Measurements from ENCODE around the gene GTF3C1. TPM values are rescaled to one million over a fixed set of nuclear protein-coding genes. Genes with fewer than 3 reads are reported as not detected.

Gene GTF3C1
- total and polyA plus RNA-seq, 2 of the 8 experiments (the other 6 are each of a cell fraction or from before 2014, with no cell fraction given): 89.3 to 126 TPM

DNA sequence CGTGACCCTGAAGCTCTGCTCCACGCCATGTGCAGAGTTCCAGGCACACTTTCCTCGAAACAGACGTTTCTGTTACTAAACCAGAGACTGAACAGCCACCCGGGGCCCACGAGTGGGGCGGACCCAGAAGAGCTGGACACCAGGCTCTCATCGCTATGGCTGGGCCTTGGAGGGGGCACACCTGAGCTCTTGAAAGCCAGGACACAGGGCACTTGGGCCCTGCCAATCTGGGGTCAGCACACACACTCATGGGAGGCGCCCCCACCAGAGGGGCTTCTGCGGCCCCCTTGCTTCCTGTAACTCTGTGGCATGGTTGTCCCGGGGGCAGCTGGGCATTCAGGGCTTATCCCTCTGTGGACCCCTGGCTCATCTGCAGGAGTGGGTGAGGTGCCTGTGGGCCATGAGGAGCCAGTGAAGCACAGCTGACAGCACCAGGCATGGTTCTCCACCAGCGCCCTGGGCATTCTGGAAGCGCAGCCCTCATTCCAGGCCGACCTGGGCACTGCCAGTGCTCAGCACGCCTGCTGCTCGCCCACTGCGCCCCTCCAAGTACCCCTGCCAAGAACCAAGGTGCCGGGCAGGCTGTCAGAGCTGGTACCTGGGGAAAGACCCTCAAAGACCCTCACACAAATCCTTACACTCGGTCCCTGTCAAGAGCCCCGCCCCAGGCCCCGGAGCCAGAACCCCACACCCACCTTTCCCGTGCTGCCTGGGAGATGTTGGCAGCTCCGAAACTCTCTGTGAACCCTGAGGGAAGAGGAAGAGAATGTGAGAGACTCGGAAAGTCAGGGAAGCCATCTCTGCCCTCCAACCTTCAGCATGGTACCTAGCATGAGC, 86.6 kb downstream of the GTF3C1 start:
- no peak overlapping the region for H2BK5ac ChIP-seq (ENCODE audit: low read depth, low read length)
- H4K5ac ChIP-seq (ENCODE audit: insufficient read length, low read depth, low read length): no peak overlapping the region
- H2BK12ac ChIP-seq (ENCODE audit: low read depth, low read length): no peak overlapping the region
- H3K4me3 ChIP-seq (ENCODE audit: extremely low read depth in 1 of 4, insufficient read depth in 2 of 4, low read depth in 3 of 4, low read length in 4 of 4): no peak overlapping the region
- H2BK120ac ChIP-seq (replicated peaks; ENCODE audit: low read depth, low read length): no peak overlapping the region
- peaks cover 2 to 14% of the 10 kb centered on the region in 2 experiments for H4K20me1 ChIP-seq (replicated peaks in 1 of 2; ENCODE audit: control insufficient read depth in 1 of 2, insufficient read depth in 2 of 2, low read length in 2 of 2)
- H3K27ac ChIP-seq (ENCODE audit: low read depth, low read length): no peak overlapping the region
- H3K9me3 ChIP-seq (ENCODE audit: insufficient read depth in 2 of 2, low read depth in 1 of 2, low read length in 1 of 2): no peaks in the 10 kb centered on the region
- ChIA-PET CTCF (ENCODE audit: partially characterized antibody) (interaction anchor here (1.1 to 1.4 kb wide), 5 partner anchors 8 to 284 kb away, joined by 3 read pairs; no protein-coding TSS in a partner anchor), POLR2A (ENCODE audit: partially characterized antibody) (interaction anchor here (0.8 to 1.3 kb wide), 2 partner anchors 10 to 63 kb away, joined by 3 to 4 read pairs; no protein-coding TSS in a partner anchor)
- no peak overlapping the region for H3K18ac ChIP-seq (ENCODE audit: extremely low read depth, low read length)
- no peak overlapping the region for H2AK5ac ChIP-seq (ENCODE audit: low read depth, low read length)
- no peak overlapping the region for H4K8ac ChIP-seq (ENCODE audit: extremely low read depth, insufficient read depth, low read length)
- peaks cover 4% of the 10 kb centered on the region; the same call in 1 of the 2 replicates for H3K23me2 ChIP-seq (ENCODE audit: low read depth, low read length)
- no peaks in the 10 kb centered on the region for H3K27me3 ChIP-seq (replicated peaks in 1 of 4; ENCODE audit: control insufficient read depth in 3 of 4, extremely low read depth in 1 of 4, insufficient read depth in 3 of 4, low read length in 3 of 4)
- no peaks in the 10 kb centered on the region; a peak in 1 of 7 replicates for H3K4me1 ChIP-seq (replicated peaks in 1 of 4; ENCODE audit: control insufficient read depth in 3 of 4, insufficient read depth in 4 of 4, low read length in 3 of 4)
- H4K91ac ChIP-seq (replicated peaks; ENCODE audit: insufficient read length, low read length): no peak overlapping the region
- no peak overlapping the region for H3K4ac ChIP-seq (replicated peaks; ENCODE audit: insufficient read length, low read depth, low read length)
- H3K79me1 ChIP-seq (ENCODE audit: low read depth, low read length): no peaks in the 10 kb centered on the region
- WGBS, 2 experiments (ENCODE audit: extremely low coverage in 1 of 2, insufficient coverage in 1 of 2, insufficient read length in 1 of 2, insufficient replicate concordance in 2 of 2, low coverage in 1 of 2, low lambda C conversion rate in 2 of 2, missing lambda C conversion rate in 1 of 2): 92% methylated on average over 22 of the region's 24 CpGs; no CpG with 5 or more reads in 1 of the 2 experiments
- DNase-seq (ENCODE audit: low read depth in 1 of 2, low spot score in 2 of 2) (no peak), FAIRE-seq (no peak)
- H3K23ac ChIP-seq (ENCODE audit: insufficient read length): no peak overlapping the region
- no peak overlapping the region for H2BK15ac ChIP-seq (ENCODE audit: low read length)
- H3K4me2 ChIP-seq (ENCODE audit: insufficient read depth in 1 of 2, low read depth in 2 of 2, low read length in 2 of 2): no peak overlapping the region
- H3K79me2 ChIP-seq (ENCODE audit: control insufficient read depth in 1 of 2, insufficient read depth in 2 of 2, low read length in 2 of 2): no peaks in the 10 kb centered on the region
- H3K9ac ChIP-seq (replicated peaks in 1 of 4; ENCODE audit: extremely low read depth in 1 of 4, low read depth in 3 of 4, low read length in 3 of 4): no peak overlapping the region
- no peak overlapping the region for H3K56ac ChIP-seq (replicated peaks; ENCODE audit: insufficient read length, low read depth, low read length)
- H3K36me3 ChIP-seq (ENCODE audit: control insufficient read depth in 2 of 4, insufficient read depth in 4 of 4, low read length in 3 of 4): peaks cover 25 to 62% (median 49%) of the 10 kb centered on the region in 4 experiments; a peak in 7 of 8 replicates
- H2BK20ac ChIP-seq (ENCODE audit: low read length): no peak overlapping the region
- H3K14ac ChIP-seq (ENCODE audit: insufficient read length): no peak overlapping the region
- H2AFZ ChIP-seq (ENCODE audit: low read length): no peak overlapping the region
- TF ChIP-seq SP1 (IDR thresholded peaks at IDR 0.05; ENCODE audit: low read depth, low read length) (no peak), TCF12 (IDR thresholded peaks at IDR 0.05; ENCODE audit: low read depth, low read length) (no peak), FOSL1 (IDR thresholded peaks at IDR 0.05; ENCODE audit: insufficient read depth, low read depth, low read length) (no peak), ZNF274 (IDR thresholded peaks at IDR 0.05; ENCODE audit: borderline replicate concordance, extremely low read depth, low read length) (no peak), POLR2AphosphoS5 (IDR thresholded peaks at IDR 0.05; ENCODE audit: low read depth, low read length) (no peak), RAD21 (IDR thresholded peaks at IDR 0.05 in 1 of 2, conservative IDR thresholded peaks at IDR 0.05 in 1 of 2; ENCODE audit: low read depth in 2 of 2, low read length in 2 of 2) (no peak), JUND (IDR thresholded peaks at IDR 0.05; ENCODE audit: low read length) (no peak), CBX5 (IDR thresholded peaks at IDR 0.05; ENCODE audit: low read depth, low read length) (no peak), BCL11A (IDR thresholded peaks at IDR 0.05; ENCODE audit: low read depth in 2 of 2, low read length in 2 of 2) (no peak), TEAD4 (IDR thresholded peaks at IDR 0.05; ENCODE audit: low read depth, low read length) (no peak)
- TF ChIP-seq, protein P1, sequence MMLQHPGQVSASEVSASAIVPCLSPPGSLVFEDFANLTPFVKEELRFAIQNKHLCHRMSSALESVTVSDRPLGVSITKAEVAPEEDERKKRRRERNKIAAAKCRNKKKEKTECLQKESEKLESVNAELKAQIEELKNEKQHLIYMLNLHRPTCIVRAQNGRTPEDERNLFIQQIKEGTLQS (IDR thresholded peaks at IDR 0.05; ENCODE audit: insufficient read depth, low read depth, low read length): no peak
